Putamen (tissue), 1 donor: ENCODE data around the gene ARHGAP6.

Experiments
- DNase-seq: peaks from one replicate; pipeline ENCODE4 v3.0.0-alpha.2; 2016; ENCODE audit warnings: low spot score

Gene ARHGAP6

GRCh38 chrX:11461201-11462001 is 204.3 kb downstream of the ARHGAP6 start:
- DNase-seq: no peak

GRCh38 chrX:11460347-11460746 is 205.4 kb downstream of the ARHGAP6 start:
- no peak for DNase-seq

GRCh38 chrX:11458170-11458569 is 207.6 kb downstream of the ARHGAP6 start:
- no peak for DNase-seq

GRCh38 chrX:11451151-11451550 is 214.6 kb downstream of the ARHGAP6 start:
- DNase-seq: no peak

GRCh38 chrX:11450354-11450753 is 215.4 kb downstream of the ARHGAP6 start:
- DNase-seq: no peak

- DNase-seq: no peak
These were observed 216.1 kb downstream of the ARHGAP6 start for GRCh38 chrX:11449613-11450012.

GRCh38 chrX:11447418-11447817 is 218.3 kb downstream of the ARHGAP6 start:
- DNase-seq: no peak

GRCh38 chrX:11446949-11447348 is 218.8 kb downstream of the ARHGAP6 start:
- DNase-seq: no peak

- DNase-seq: no peak
These were observed 219.4 kb downstream of the ARHGAP6 start for GRCh38 chrX:11446336-11446735.

- no peak for DNase-seq
These were observed 220.2 kb downstream of the ARHGAP6 start for GRCh38 chrX:11445540-11445939.

- DNase-seq: no peak
These were observed 221.7 kb downstream of the ARHGAP6 start for GRCh38 chrX:11444052-11444451.

- no peak for DNase-seq
These were observed 225.9 kb downstream of the ARHGAP6 start for GRCh38 chrX:11439846-11440245.

- DNase-seq: no peak
These were observed 227.0 kb downstream of the ARHGAP6 start for GRCh38 chrX:11438767-11439166.

- DNase-seq: no peak
These were observed 227.4 kb downstream of the ARHGAP6 start for GRCh38 chrX:11438380-11438723.

GRCh38 chrX:11437642-11438379 is 227.9 kb downstream of the ARHGAP6 start:
- DNase-seq: no peak

- no peak for DNase-seq
These were observed 230.2 kb downstream of the ARHGAP6 start for GRCh38 chrX:11435568-11435967.

- no peak for DNase-seq
These were observed 231.1 kb downstream of the ARHGAP6 start for GRCh38 chrX:11434607-11435006.

- no peak for DNase-seq
These were observed 233.9 kb downstream of the ARHGAP6 start for GRCh38 chrX:11431786-11432185.

- no peak for DNase-seq
These were observed 235.4 kb downstream of the ARHGAP6 start for GRCh38 chrX:11430271-11430670.

- no peak for DNase-seq
These were observed 236.1 kb downstream of the ARHGAP6 start for GRCh38 chrX:11429538-11430085.

- DNase-seq: no peak
These were observed 238.2 kb downstream of the ARHGAP6 start for GRCh38 chrX:11427453-11428071.

- no peak for DNase-seq
These were observed 238.8 kb downstream of the ARHGAP6 start for GRCh38 chrX:11426712-11427452.
